HG03571 (cell line): ENCODE data around the gene IFI30.
"Not testable (repeated sequence)": the region's sequence is repeated elsewhere in the genome, so short reads cannot be mapped to it uniquely, and the experiment has no call there.

Source experiments
- ATAC-seq: cut with Tn5 transposase; IDR thresholded peaks from one replicate; pipeline ENCODE4 v1.9.1; 2021; ENCODE audit not compliant: unreplicated experiment

IFI30 gene

GRCh38 chr19:18152442-18152816 lies 21.2 kb upstream of the IFI30 start:
- ATAC-seq = peak; percentile 61

DNA sequence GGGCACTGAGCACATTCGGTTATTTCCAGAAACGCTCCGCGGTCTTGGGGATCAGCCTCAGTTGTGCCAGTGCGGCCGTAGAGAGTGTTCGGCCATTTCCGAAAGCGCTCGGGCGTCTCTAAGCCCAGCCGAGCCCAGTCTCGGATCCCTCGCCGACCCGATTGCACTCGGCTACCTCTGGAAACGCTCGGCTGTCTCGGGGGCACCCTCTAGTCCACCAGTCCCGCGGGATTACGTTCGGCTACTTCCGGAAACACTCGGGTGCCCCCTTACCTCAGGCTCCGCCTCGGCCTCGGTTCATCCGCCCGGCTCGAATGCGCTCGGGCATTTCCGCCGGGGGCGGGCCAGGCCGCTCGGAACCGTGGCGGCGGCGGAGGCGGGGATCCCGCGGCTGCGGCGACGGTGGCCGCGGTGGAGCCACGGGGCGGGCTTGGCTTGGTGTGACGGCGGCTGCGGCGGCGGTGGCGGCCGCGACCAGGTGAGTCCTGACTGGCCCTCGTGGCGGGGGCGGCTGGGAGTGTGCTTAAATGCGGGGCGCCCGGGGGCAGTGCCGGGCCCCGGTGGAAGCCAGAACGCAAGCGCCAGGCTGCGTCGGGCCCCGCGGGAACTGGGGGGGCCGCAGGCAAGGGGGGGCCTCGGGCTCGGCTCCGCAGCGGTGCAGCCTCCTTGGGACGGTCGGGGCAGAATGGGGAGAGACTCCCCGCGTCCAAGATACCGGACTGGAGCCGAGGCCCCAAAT lies 20.6 kb upstream of the IFI30 start, which contains the start of gene PIK3R2:
TSS of gene PIK3R2 (plus strand) at position 347 of the 739 bp plus-strand sequence. CDS start 2,717 bp downstream, outside the sequence.
- ATAC-seq = peak; percentile 53

DNA sequence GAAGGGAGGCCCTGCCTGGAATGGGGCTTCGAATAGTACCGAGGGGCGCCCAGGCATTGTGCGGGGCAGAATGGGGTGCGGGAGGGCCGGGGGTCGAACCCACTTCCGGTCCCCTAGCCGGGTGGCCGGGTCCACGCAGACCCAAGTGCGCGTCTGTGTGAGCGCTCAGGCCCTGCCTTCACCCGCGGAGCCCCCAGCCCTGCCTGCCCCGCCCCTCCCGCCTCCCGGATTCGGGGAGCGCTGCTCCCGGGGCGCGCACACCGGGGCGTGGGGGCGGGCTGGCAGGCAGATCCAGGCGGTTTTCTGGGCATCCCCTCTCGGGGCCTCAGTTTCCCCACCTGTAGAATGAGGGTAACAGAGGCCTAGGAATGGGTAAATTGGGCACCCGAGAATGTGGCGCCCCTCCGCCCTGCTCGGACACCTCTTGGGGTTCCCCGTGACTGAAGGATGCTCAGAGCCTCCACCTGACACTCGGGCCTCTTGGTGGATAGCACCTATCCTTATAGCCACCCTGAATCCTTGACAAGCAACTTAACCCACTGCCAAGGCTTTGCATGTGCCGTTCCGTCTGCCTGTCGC lies 20.0 kb upstream of the IFI30 start:
- ATAC-seq = no peak

- ATAC-seq = no peak
These were observed 18.2 kb upstream of the IFI30 start for GRCh38 chr19:18155095-18156087.

DNA sequence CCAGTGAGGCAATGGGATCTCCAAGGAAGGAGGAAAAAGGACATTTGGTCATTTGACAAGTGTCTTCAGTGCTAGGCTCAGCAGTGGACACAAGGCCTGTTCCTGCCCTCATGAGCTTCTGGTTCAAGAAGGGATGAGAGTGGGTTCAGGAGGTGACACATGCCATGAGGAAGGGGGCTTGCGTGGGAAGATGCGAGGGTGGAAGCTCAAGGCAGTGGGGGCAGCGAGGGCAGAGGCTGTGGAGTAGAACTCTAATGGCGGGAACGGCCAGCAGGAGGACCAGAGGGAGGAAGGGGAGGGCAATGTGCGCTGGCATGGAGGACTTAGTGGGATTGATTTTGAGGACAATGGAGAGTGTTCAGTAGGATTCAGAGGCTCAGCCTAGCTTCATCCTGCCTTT lies 17.3 kb upstream of the IFI30 start:
- ATAC-seq = no peak

GRCh38 chr19:18156841-18157464 lies 16.7 kb upstream of the IFI30 start:
- no peak for ATAC-seq

- no peak for ATAC-seq
These were observed 16.0 kb upstream of the IFI30 start for GRCh38 chr19:18157465-18158063.

- no peak for ATAC-seq
These were observed 15.1 kb upstream of the IFI30 start for GRCh38 chr19:18158467-18158866.

DNA sequence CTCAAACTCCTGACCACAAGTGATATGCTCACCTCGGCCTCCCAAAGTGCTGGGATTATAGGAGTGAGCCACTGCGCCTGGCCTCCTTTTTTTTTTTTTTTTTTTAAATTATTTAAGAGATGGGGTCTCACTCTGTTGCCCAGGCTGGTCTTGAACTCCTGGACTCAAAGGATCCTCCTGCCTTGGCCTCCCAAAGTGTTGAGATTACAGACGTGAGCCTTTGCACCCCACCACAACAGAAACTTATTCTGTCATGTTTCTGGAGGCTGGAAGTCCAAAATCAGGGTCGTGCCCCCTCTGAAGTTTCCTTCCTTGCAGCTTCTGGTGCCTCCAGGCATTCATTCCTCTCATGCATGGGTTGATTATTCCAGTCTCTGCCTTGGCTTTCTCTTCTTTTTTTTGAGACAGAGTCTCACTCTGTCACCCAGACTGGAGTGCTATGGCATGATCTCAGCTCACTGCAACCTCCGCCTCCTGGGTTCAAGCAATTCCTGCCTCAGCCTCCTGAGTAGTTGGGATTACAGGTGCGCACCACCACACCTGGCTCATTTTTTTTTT lies 14.5 kb upstream of the IFI30 start:
- not testable (repeated sequence) for ATAC-seq

GRCh38 chr19:18159810-18160209 lies 13.8 kb upstream of the IFI30 start:
- ATAC-seq = no peak

DNA sequence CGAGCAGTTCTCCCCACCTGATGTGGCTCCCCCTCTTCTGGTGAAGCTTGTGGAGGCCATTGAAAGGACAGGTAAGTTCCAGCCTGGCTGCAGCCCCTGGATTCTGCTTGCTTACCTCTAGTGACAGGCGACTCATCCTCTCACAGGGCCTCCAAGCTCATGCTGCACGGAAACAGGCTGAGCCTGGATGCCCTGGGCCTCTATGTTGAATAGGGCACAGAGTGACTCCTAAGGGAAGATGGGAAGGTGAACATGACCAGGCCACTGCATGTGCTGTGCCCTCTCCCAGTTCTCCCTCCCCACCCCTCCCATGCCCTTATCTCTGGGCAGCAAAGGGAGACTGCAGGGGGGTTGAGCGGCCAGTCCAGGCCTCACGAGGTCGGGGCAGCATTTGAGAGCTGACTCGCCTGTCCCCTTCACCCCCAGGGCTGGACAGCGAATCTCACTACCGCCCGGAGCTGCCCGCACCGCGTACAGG lies 13.1 kb upstream of the IFI30 start:
- ATAC-seq = no peak

DNA sequence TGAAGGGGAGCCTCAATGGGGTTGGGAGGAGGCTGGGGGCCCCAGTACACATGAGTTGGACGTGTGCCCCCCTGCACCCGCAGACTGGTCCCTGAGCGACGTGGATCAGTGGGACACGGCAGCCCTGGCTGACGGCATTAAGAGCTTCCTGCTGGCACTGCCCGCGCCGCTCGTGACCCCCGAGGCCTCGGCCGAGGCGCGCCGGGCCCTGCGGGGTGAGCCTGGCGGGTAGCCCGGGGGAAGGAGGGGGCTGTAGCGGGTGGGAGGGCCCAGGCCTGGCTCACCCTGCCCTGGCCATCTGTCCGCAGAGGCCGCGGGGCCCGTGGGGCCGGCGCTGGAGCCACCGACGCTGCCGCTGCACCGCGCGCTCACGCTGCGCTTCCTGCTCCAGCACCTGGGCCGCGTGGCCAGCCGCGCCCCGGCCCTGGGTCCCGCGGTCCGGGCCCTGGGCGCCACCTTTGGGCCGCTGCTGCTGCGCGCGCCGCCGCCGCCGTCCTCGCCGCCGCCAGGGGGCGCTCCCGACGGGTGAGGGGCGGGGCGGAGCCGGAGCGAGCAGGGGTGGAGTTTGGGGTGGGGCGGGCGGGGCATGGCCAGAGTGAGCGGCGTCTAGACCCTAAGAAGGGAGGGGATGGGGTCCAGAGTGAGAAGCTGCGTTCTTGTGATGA lies 12.5 kb upstream of the IFI30 start:
- ATAC-seq = no peak

GRCh38 chr19:18161636-18162002 lies 12.0 kb upstream of the IFI30 start:
- no peak for ATAC-seq

DNA sequence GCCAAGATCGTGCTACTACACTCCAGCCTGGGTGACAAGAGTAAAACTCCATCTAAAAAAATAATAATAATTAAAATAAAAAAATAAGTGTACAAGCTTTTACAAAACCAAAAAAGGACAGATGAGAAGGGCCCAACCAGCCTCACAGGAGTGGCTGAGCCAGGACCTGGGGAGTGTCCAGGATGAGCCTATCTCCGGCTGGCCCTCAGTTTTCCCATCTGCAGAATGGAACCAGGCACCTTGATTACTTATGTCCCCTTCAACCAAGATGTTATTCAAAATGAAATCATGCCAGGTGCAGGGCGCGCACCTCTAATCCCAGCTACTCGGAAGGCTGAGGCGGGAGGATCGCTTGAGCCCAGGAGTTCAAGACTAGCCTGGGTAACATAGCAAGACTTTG lies 9.5 kb upstream of the IFI30 start:
- no peak for ATAC-seq

DNA sequence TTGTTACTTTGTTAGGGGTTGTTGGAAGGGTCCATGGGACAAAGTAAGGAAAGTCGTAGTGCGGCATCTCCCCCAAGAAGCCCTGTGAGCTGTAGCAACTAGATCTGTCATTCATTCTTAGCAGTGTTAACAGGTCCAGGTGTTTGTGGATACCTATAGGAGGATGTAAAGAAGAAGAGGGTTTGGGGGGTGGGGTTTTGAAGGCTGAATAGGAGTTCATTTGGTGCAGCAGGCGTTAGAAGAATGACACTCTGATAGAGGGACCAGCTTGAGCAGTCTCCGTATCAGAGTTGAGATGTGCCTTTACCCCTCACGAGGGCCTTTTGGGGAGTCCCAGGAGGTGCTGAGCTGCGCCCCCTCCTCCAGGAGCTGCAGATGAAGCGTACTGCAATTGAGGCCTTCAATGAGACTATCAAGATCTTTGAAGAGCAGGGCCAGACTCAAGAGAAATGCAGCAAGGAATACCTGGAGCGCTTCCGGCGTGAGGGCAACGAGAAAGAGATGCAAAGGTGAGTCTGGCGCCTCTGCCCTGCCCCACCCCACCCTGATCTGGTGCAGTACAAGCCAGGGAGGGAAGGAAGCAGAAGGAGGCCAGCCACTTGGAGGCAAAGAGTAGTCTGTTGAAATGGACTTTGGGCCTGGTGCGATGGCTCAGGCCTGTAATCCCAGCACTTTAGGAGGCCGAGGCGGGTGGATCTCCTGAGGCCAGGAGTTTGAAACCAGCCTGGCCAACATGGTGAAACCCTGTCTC lies 7.6 kb upstream of the IFI30 start:
- no peak for ATAC-seq

DNA sequence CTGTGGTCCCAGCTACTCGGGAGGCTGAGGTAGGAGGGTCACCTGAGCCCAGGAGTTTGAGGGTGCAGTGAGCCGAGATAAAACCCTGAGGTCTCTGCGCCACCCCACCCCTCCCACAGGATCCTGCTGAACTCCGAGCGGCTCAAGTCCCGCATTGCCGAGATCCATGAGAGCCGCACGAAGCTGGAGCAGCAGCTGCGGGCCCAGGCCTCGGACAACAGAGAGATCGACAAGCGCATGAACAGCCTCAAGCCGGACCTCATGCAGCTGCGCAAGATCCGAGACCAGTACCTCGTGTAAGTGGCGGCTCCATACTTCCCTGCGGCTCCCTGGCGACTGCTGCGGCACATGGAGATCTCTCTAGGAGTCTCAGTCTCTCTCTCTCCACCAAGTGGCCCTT lies 6.6 kb upstream of the IFI30 start:
- no peak for ATAC-seq

GRCh38 chr19:18167975-18168645 lies 5.5 kb upstream of the IFI30 start:
- ATAC-seq = no peak

DNA sequence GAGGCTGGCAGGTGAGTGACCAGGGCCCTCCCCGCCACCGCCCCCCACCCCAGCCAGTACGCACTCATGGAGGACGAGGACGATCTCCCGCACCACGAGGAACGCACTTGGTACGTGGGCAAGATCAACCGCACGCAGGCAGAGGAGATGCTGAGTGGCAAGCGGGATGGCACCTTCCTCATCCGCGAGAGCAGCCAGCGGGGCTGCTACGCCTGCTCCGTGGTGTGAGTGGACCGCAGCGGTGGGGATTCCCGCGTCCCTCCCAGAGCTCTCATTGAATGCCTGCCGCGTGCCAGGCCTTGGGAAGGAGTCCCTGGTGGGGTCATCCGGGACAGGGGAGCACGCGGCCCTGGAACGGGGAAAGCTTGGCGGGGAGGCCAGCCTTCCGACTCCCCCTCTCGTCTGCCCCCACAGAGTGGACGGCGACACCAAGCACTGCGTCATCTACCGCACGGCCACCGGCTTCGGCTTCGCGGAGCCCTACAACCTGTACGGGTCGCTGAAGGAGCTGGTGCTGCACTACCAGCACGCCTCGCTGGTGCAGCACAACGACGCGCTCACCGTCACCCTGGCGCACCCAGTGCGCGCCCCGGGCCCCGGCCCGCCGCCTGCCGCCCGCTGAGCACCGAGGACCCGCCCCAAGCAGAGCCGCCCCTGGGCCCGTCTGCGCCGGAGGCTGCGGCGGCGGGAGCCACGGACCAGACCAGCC lies 4.8 kb upstream of the IFI30 start:
- ATAC-seq = no peak
